OCI-LY7 (cell line): ENCODE results near the gene TMOD3. TPM values are rescaled to one million over a fixed set of nuclear protein-coding genes. Genes with fewer than 3 reads are reported as not detected.
A peak's percentile ranks its signal among the peaks of the same experiment; 100 is the strongest.

ENCODE experiments used
- Bru-seq: library from RNA; stranded (reverse); fragments of 400-500 nt; gene quantifications from one replicate; lab custom pipeline; 2021; lab: Mats Ljungman, UMichigan
- BruChase-seq, 2 experiments: library from RNA; stranded (reverse); fragments of 400-500 nt; gene quantifications; one replicate each; lab custom pipeline; 2021; lab: Mats Ljungman, UMichigan
- BruUV-seq: library from RNA; stranded (reverse); fragments of 400-500 nt; replicated peaks from 2 replicates; lab custom pipeline; 2021; lab: Mats Ljungman, UMichigan
- CTCF ChIA-PET: fragments of 300-600 bp; sonication (Branson Sonifier 250); formaldehyde crosslinking; loops from one replicate; lab custom pipeline; 2022; ENCODE audit warnings: antibody characterized with exemption; ENCODE audit not compliant: unreplicated experiment; lab: Charles Lee
- POLR2A ChIA-PET: fragments of 300-600 bp; sonication (Branson Sonifier 250); formaldehyde crosslinking; loops from one replicate; lab custom pipeline; 2022; ENCODE audit warnings: antibody characterized with exemption; lab: Charles Lee
- DNase-seq: peaks from one replicate; pipeline ENCODE4 v3.0.0-alpha.2; 2015; ENCODE audit warnings: low spot score
- H2AFZ ChIP-seq: fragments of 200-600 bp; sonication (generic), shearing (Covaris generic); 2 replicates; pipeline ENCODE4 v1.6.1; 2014; ENCODE audit warnings: mild to moderate bottlenecking, antibody characterized with exemption, low read length, moderate library complexity
- H3K27ac ChIP-seq: fragments of 200-600 bp; sonication (generic); 2 replicates; pipeline ENCODE4 v1.5.1; 2014; ENCODE audit warnings: mixed run types, low read depth, mild to moderate bottlenecking, moderate library complexity, low read length, inconsistent platforms; ENCODE audit not compliant: poor library complexity, severe bottlenecking
- H3K36me3 ChIP-seq: fragments of 200-600 bp; sonication (generic); 2 replicates; pipeline ENCODE4 v1.6.1; 2014; ENCODE audit warnings: mild to moderate bottlenecking, antibody characterized with exemption, low read length, moderate library complexity, mixed read lengths; ENCODE audit not compliant: insufficient read depth
- H3K4me1 ChIP-seq: fragments of 200-600 bp; sonication (generic); 2 replicates; pipeline ENCODE4 v1.5.1; 2014; ENCODE audit warnings: mild to moderate bottlenecking, low read length; ENCODE audit not compliant: insufficient read depth, poor library complexity, severe bottlenecking
- H3K4me2 ChIP-seq: fragments of 200-600 bp; sonication (generic); 2 replicates; pipeline ENCODE4 v1.6.1; 2014; ENCODE audit warnings: mild to moderate bottlenecking, low read length
- H3K4me3 ChIP-seq: fragments of 200-600 bp; sonication (generic); 2 replicates; pipeline ENCODE4 v1.5.1; 2014; ENCODE audit warnings: mild to moderate bottlenecking, low read depth, low read length; ENCODE audit not compliant: poor library complexity, severe bottlenecking
- H3K79me2 ChIP-seq: fragments of 200-600 bp; sonication (generic); 2 replicates; pipeline ENCODE4 v1.6.1; 2016; ENCODE audit warnings: low read depth, mild to moderate bottlenecking, low read length, moderate library complexity, mixed read lengths; ENCODE audit not compliant: insufficient read depth
- H3K9me2 ChIP-seq: fragments of 200-600 bp; sonication (generic); 2 replicates; pipeline ENCODE4 v1.6.1; 2016; ENCODE audit warnings: mild to moderate bottlenecking, low read length, mixed read lengths; ENCODE audit not compliant: insufficient read depth
- H3K9me3 ChIP-seq: fragments of 200-600 bp; sonication (generic); 2 replicates; pipeline ENCODE4 v1.6.1; 2014; ENCODE audit warnings: mild to moderate bottlenecking, mixed run types, low read length, mixed read lengths
- H4K20me1 ChIP-seq: fragments of 200-600 bp; sonication (generic); 2 replicates; pipeline ENCODE4 v1.6.1; 2014; ENCODE audit warnings: mild to moderate bottlenecking, antibody characterized with exemption, low read length, moderate library complexity, mixed read lengths; ENCODE audit not compliant: insufficient read depth
- CTCF ChIP-seq: fragments of 200-600 bp; sonication (generic); conservative IDR thresholded peaks from 2 replicates; pipeline ENCODE4 v1.5.1; 2014; ENCODE audit warnings: mild to moderate bottlenecking, antibody characterized with exemption, low read length, moderate library complexity, mixed read lengths
- EZH2phosphoT487 ChIP-seq: fragments of 200-600 bp; sonication (generic); IDR thresholded peaks from 2 replicates; pipeline ENCODE4 v1.6.1; 2018; ENCODE audit warnings: low read depth, borderline replicate concordance, mild to moderate bottlenecking, mixed run types, antibody characterized with exemption, low read length, moderate library complexity, mixed read lengths
- intact Hi-C: fragments of 100-400 bp; cut with micrococcal nuclease; formaldehyde crosslinking; loops from one replicate; pipeline ENCODE4 v1.10.0; 2022; ENCODE audit not compliant: unreplicated experiment
- long read RNA-seq: library from polyadenylated mRNA; stranded (forward); transcript quantifications from one replicate; pipeline ENCODE4 v2.0.0, GENCODE V29; 2022
- total RNA-seq, 2 experiments: library from RNA; depleted of rRNA in 1 of 2; stranded (reverse); fragments of >200 nt in 1 of 2; shearing (Covaris generic) in 1 of 2; gene quantifications; 2 replicates each; pipeline ENCODE4 v1.2.3, GENCODE V29; 2014 to 2022

TMOD3 gene
- 17.4 and 31.5 TPM in 2 replicates for total RNA-seq (2014; rRNA removed; shearing (Covaris generic))
- 30.5 and 31.5 TPM in 2 replicates for total RNA-seq (2022)
- percentile 77 among the genes with signal in this experiment for Bru-seq, nascent RNA
- BruChase-seq, experiment 1, labeled RNA remaining after a 6-hour chase: percentile 83 among the genes with signal in this experiment
- percentile 77 among the genes with signal in this experiment for BruChase-seq, experiment 2, labeled RNA remaining after a 2-hour chase
- long read RNA-seq, full-length matches to known transcripts: 96 of 137 reads
- long read RNA-seq, partial matches to known transcripts: 4 of 137 reads
- long read RNA-seq, other reads (novel, unspliced or antisense): 37 of 137 reads

GRCh38 chr15:51829376-51830275 lies at the start of gene TMOD3:
TMOD3 (plus strand) TSS chr15:51829653; CDS start chr15:51862885, 33,232 bp downstream.
- Histone ChIP-seq H3K79me2 (peaks cover 46% of the 10 kb centered on the region), H3K4me1 (peaks cover 24% of the 10 kb centered on the region), H3K4me2 (peak within 1 kb of the TSS; percentile 77), H4K20me1 (peaks cover 20% of the 10 kb centered on the region; the same call in 1 of the 2 replicates), H3K9me3 (no peaks in the 10 kb centered on the region), H3K27ac (peak within 1 kb of the TSS; percentile 61), H3K4me3 (peak within 1 kb of the TSS; percentile 74), H2AFZ (peak within 1 kb of the TSS; percentile 42), H3K9me2 (no peaks in the 10 kb centered on the region), H3K36me3 (no peaks in the 10 kb centered on the region)
- POLR2A ChIA-PET: interaction anchor here (0.5 to 1.4 kb wide), 4 partner anchors 8 to 75 kb away, joined by 3 to 5 read pairs (median 4); no protein-coding TSS in a partner anchor
- TF ChIP-seq CTCF: no peak
- no TSS peak for BruUV-seq
- CTCF ChIA-PET: no interaction called here
- intact Hi-C loops: loop anchor here (5.0 kb wide), 1 partner anchor 188 kb away; the partner anchor contains the start of gene MAPK6
- DNase-seq: peak; percentile 93

- POLR2A ChIA-PET: no interaction called here
- Histone ChIP-seq H3K9me3 (no peaks in the 10 kb centered on the region), H3K79me2 (no peaks in the 10 kb centered on the region), H3K36me3 (no peaks in the 10 kb centered on the region), H3K4me1 (no peaks in the 10 kb centered on the region), H3K27ac (no peak overlapping the region), H4K20me1 (no peaks in the 10 kb centered on the region), H3K4me2 (no peak overlapping the region), H3K9me2 (no peaks in the 10 kb centered on the region), H2AFZ (no peak overlapping the region), H3K4me3 (no peak overlapping the region)
- intact Hi-C loops: no loop called here
- no peak for TF ChIP-seq CTCF
- CTCF ChIA-PET: no interaction called here
- BruUV-seq: no TSS peak
- no peak for DNase-seq
Measured at GRCh38 chr15:51780636-51781035, 48.8 kb upstream of the TMOD3 start.

DNA sequence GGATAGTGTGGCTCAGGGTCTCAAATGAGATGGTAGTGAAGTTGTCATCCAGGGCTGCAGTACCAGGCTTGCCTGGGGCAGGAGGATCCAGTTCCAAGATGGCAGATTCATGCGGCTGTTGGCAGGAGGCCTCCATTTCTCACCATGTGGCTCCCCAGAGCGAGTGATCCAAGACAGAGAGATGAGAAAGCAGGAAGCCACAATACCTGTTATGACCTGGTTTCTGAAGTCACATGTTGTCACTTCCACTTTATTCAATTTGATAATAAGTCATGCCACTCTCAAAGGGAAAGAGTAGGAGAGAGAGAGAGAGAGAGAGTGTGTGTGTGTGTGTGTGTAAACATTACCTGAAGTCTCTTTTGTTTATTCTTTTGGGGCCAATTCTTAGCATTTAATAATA lies 47.9 kb upstream of the TMOD3 start:
- POLR2A ChIA-PET: no interaction called here
- no peaks in the 10 kb centered on the region for H3K4me1 ChIP-seq
- no TSS peak for BruUV-seq
- intact Hi-C loops: no loop called here
- H3K4me2 ChIP-seq: no peak overlapping the region
- no peak overlapping the region for H3K27ac ChIP-seq
- no peaks in the 10 kb centered on the region for H3K79me2 ChIP-seq
- no peaks in the 10 kb centered on the region for H3K9me2 ChIP-seq
- no peak overlapping the region for H2AFZ ChIP-seq
- H4K20me1 ChIP-seq: no peaks in the 10 kb centered on the region
- DNase-seq: no peak
- no peak for TF ChIP-seq CTCF
- TF ChIP-seq EZH2phosphoT487: no peak
- no peaks in the 10 kb centered on the region for H3K36me3 ChIP-seq
- CTCF ChIA-PET: no interaction called here
- H3K4me3 ChIP-seq: no peak overlapping the region
- H3K9me3 ChIP-seq: no peaks in the 10 kb centered on the region
